G401.6 (cell line): ENCODE data around the gene ZNF280D.
"Not testable (repeated sequence)": the region's sequence is repeated elsewhere in the genome, so short reads cannot be mapped to it uniquely, and the experiment has no call there.

Experiments used
- FAIRE-seq: peaks from 2 replicates; lab custom pipeline; 2012; peaks lifted over from hg19 to GRCh38; lab: Jason Lieb, UNC

The ZNF280D gene

GRCh38 chr15:56733136-56734012, at the start of gene ZNF280D:
Gene ZNF280D (minus strand): TSS chr15:56733509. CDS start chr15:56707109, 26,400 bp downstream.
- no peak for FAIRE-seq

GRCh38 chr15:56782306-56782705, 49.0 kb upstream of the ZNF280D start:
- FAIRE-seq = no peak

- no peak for FAIRE-seq
Observed at GRCh38 chr15:56781666-56782065, 48.4 kb upstream of the ZNF280D start.

GRCh38 chr15:56780102-56780725, 46.9 kb upstream of the ZNF280D start:
- FAIRE-seq = not testable (repeated sequence)

GRCh38 chr15:56779449-56779848, 46.1 kb upstream of the ZNF280D start:
- not testable (repeated sequence) for FAIRE-seq

GRCh38 chr15:56778761-56779160, 45.5 kb upstream of the ZNF280D start:
- no peak for FAIRE-seq

GRCh38 chr15:56776839-56777238, 43.5 kb upstream of the ZNF280D start:
- FAIRE-seq = no peak

- no peak for FAIRE-seq
Observed at GRCh38 chr15:56775641-56776040, 42.3 kb upstream of the ZNF280D start.

- no peak for FAIRE-seq
Observed at GRCh38 chr15:56774356-56774755, 41.0 kb upstream of the ZNF280D start.

- FAIRE-seq = no peak
Observed at GRCh38 chr15:56772868-56773639, 39.7 kb upstream of the ZNF280D start.

GRCh38 chr15:56770173-56770572, 36.9 kb upstream of the ZNF280D start:
- FAIRE-seq = no peak

GRCh38 chr15:56767315-56767714, 34.0 kb upstream of the ZNF280D start:
- no peak for FAIRE-seq

- FAIRE-seq = no peak
Observed at GRCh38 chr15:56765251-56765650, 31.9 kb upstream of the ZNF280D start.

GRCh38 chr15:56763141-56763895, 30.0 kb upstream of the ZNF280D start:
- no peak for FAIRE-seq

GRCh38 chr15:56760186-56760585, 26.9 kb upstream of the ZNF280D start:
- FAIRE-seq = no peak

GRCh38 chr15:56759450-56759845, 26.1 kb upstream of the ZNF280D start:
- no peak for FAIRE-seq

- FAIRE-seq = no peak
Observed at GRCh38 chr15:56758770-56759449, 25.6 kb upstream of the ZNF280D start.

GRCh38 chr15:56757875-56758274, 24.6 kb upstream of the ZNF280D start:
- no peak for FAIRE-seq

- FAIRE-seq = no peak
Observed at GRCh38 chr15:56754772-56755370, 21.6 kb upstream of the ZNF280D start.

GRCh38 chr15:56752986-56753385, 19.7 kb upstream of the ZNF280D start:
- FAIRE-seq = no peak

- FAIRE-seq = no peak
Observed at GRCh38 chr15:56749982-56750381, 16.7 kb upstream of the ZNF280D start.
